Superior temporal gyrus (tissue), 1 donor: ENCODE data around the gene RNF114.
"Not testable (repeated sequence)": the region's sequence is repeated elsewhere in the genome, so short reads cannot be mapped to it uniquely, and the experiment has no call there.

Experiments used
- DNase-seq: peaks from one replicate; pipeline ENCODE4 v3.0.0-alpha.2; 2016; ENCODE audit errors: extremely low spot score

Gene RNF114

GRCh38 chr20:49964964-49965780, 29.0 kb downstream of the RNF114 start:
- DNase-seq = no peak

GRCh38 chr20:49965781-49966305, 29.6 kb downstream of the RNF114 start:
- no peak for DNase-seq

DNA sequence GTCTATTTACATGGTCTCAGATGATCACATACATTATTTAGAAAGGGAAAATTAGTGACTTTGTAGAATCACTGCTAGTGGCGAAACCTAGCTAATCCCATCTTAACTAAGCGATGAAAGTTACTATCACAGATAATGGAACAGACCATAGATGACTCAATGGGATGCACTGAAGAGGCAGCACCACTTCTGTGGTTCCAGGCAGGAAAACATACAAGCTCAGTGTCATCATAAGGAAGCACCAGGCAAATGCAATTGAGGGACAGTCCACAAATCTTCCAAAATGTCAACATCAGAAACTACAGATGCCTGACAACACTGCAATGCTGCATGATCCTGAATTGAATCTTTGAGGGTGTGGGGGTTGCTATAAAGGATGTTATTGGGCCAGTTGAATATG, 30.7 kb downstream of the RNF114 start:
- no peak for DNase-seq

DNA sequence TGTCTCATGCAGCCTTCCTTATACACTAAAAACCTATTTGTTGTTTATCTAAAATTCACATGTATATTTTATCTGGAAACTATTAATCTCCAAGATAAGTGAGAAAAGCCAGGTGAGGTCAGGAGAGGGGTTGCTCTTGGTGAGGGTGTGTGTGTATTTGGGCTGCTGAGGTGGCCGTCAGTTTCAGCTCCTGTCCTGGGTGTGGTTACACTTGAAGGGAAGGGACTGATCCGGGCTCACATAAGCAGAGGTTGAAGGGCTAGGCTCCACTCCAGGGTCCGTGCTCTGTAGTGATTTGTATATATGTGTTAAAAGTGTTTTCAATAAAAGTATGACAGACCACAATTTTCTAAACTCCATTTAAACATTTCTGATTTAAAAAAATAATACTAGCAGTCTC, 33.0 kb downstream of the RNF114 start:
- DNase-seq = no peak

GRCh38 chr20:49969946-49970345, 33.7 kb downstream of the RNF114 start:
- DNase-seq = no peak

DNA sequence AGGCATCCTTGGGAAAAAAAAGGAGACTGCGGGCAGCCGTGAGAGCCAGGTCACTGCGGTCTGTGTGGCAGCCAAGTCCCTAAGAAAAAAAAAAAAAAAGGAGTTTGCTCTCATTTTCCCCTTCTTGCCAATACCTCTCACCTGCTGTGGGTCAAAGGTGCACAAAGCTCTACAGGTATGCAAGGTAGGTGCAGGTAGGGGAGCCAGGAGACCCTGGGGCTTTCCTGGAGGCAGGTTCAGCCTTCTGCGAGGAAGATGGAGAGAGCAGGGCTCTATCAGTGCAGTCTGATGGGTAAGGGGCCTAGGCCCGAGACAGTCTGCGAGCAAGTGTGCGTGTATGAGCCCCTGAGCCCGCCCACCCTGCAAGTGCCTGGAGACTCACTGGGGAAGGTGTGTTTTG, 34.3 kb downstream of the RNF114 start:
- DNase-seq = no peak

- DNase-seq = no peak
Observed at GRCh38 chr20:49973981-49974380, 37.8 kb downstream of the RNF114 start.

- DNase-seq = peak; percentile 6
Observed at GRCh38 chr20:49976542-49976941, 40.3 kb downstream of the RNF114 start.

DNA sequence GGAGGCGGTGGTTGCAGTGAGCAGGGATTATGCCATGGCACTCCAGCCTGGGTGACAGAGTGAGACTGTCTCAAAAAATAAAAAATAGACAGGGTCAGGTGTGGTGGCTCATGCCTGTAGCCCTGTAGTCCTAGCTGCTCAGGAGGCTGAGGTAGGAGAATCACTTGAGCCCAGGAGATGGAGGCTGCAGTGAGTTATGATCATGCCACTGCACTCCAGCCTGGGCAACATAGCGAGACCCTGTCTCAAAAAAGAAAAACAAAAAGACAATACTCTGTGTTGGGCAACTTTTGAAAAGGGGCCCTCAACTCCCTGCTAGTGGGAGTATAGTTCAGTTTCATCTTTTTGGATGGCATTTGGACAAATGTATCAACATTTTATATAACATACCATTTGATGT, 41.5 kb downstream of the RNF114 start:
- DNase-seq = not testable (repeated sequence)

- no peak for DNase-seq
Observed at GRCh38 chr20:49978685-49979029, 42.5 kb downstream of the RNF114 start.

DNA sequence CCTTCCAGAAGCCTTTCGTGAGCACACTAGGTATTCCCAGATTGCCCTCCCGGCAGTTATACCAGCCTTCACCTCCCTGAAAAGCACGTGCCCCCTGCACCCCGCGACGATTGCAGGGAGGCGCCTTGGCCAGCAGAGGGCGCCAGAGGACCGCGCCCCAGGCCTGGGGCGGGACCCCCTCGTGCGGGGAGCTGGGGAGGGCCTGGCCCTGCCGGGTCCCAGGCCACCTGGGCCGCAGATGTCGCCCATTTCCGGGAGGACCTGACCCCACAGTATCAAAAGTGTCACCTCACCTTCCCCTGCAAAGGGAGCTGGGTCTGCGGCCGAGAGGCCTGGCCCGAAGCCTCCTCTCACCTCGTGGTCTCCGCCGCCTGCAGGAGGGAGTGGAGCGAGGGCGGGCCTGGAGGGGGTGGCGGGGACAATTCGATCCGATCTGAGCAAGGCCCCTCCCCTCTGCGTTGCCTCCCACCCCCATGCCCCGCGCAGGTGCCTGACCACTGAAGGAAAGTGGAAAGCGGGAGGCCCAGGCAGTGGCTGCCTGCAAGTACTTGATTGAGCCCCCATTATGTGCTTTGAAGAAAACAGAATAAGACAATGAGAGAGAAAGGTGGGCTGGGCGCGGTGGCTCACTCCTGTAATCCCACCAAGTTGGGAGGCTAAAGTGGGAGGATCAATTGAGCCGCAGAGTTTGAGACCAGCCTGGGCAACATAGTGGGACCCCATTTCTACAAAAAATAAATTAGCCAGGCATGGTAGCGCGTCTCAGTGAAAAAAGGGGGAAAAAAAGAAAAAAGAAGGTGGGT, 43.0 kb downstream of the RNF114 start:
- peak; percentile 75 for DNase-seq

DNA sequence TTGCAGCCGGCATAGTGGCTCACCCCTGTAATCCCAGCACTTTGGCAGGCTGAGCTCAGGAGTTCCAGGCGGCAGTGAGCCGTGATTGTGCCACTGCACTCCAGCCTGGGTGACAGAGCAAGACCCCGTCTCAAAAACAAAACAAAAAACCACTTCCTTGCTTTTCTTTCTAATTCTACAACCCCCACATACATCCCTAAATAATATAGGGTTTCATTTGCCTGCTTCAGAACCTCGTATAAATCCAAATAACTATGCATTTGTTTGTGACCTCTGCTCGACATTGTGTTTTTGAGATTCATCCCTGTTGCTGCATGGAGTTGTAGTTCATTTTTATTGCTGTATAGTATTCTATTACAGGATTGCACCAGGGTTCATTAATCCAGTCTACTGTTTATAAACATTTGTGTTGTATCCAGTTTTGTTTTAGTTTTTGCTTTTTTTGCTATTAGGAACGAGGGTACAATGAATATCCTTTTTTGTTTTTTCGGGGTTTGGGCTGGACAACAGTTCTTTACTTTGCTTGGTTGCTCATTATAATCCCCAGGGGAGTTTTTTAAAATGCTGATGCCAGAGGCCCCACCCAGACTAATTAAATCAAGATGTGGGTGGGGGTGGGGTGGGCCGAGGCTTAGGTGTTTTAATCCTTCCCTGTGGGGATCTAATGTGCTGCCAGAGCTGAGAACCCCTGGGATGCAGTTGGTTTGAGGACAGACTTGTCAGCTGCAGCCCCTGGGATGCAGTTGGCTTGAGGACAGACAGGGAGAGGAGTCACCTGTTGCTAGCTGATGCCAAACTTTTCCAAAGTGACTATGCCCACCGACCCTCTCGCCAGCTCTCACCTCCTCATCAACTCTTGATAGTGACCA, 44.2 kb downstream of the RNF114 start:
- DNase-seq = no peak

DNA sequence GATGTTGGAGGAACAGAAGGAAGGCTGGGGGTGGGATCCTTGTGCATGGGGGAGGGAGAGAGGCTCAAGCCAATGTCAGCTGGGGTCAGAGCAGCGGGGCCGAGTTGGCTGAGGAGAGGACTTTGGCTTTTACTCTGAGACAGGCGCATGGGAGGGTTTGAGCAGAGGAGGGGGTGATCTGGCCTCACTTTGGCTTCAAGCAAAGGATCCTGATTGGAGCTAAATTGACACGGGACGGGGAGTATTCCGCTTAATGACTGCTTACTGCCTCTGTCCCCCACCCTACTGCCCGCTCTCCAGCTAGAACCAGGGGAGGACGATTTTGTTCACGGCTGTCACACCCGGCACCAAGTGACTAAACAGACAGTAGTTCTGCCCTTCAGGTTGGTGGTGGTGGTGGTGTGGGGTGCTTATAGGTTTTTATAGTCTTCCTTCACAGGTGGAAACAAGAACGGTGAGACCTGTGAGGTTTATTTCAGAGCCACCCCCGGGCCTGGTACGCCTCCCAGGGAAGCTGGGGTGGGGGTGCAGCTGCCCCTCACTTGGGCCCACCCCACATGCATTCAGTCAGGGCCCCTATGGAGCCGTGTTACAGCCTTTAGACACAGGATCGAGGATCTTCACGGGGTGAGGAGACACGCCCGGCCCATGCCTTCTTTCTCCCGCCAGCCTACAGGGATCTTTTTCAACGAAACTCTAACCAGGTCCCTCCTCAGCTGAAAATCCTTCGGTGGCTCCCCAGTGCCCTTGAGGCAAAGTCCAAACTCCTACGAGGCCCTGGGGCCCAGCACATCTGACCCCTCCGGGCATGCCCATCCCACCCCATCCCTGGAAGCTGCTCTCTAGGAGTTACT, 45.2 kb downstream of the RNF114 start:
- no peak for DNase-seq

DNA sequence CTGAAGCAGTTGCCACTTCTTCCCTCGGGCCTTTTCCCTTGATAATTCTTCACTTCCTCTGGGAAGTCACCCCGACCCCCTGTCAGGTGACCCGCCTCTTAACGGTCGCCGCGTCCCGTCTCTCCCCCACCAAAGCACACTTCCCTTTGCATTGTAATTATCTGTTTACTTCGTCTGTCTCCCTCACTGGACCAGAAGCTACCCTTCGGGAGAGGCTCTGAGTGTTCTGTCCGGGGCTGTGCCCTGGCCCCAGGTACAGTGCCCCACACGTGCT, 45.8 kb downstream of the RNF114 start:
- DNase-seq = no peak

DNA sequence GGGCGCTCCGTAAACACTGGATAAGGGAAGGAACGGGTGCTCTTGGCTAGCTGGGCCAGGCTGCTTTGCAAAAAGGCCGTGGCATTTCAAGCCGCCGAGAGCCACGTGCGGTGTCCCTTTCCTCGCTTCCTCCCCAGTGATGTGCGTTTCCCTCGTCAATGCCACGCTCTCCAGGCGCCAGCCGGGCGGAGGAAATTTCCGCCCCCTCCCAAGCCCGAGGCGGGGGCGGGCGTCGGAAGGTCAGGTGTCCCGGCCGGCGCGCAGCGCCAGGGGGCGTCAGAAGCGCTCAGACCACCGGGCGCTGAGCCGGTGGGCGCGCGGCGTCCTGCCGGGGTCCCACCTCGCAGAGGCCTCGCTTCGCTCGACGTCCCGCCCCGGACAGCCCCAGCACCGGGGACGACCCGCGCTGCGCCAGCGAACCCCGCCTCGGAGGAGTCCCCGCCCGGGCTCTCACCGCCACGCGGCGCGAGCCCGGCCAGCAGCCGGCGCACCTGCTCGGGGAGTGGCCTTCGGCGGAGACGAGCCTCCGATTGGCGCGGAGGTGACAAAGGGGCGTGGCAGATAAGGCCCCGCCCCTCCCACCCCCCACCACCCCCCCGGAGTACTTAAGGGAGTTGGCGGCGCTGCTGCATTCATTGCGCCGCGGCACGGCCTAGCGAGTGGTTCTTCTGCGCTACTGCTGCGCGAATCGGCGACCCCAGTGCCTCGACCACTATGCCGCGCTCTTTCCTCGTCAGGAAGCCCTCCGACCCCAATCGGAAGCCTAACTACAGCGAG, 46.3 kb downstream of the RNF114 start, which contains the start of gene SNAI1:
Gene SNAI1, plus strand, starts transcription at position 635 of the 777 bp plus-strand sequence. Its CDS starts 80 bp downstream, at position 715.
- peak; percentile 80 for DNase-seq

- DNase-seq = no peak
Observed at GRCh38 chr20:49983123-49983847, 47.1 kb downstream of the RNF114 start.

- no peak for DNase-seq
Observed at GRCh38 chr20:49983848-49984408, 47.7 kb downstream of the RNF114 start.

GRCh38 chr20:49984426-49985153, 48.4 kb downstream of the RNF114 start:
- no peak for DNase-seq

DNA sequence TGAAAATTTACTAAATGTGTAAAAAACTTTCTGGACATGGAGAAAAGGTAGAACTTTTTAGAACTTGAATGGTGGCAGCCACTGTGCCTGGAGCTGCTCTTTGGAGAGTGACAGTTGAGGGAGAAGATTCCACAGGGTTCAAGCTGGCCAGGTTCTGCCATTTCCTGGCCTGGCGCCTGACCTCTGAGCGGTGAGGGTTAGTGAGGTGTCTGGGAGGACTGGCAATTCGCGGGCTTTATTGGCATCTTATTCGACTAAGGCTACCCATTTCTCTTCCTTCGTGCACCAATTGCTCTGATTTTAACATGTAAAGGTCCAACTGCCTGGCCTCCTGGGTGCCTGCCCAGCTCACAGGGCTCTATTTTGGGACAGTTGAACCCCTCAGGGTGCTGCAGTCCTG, 49.0 kb downstream of the RNF114 start:
- no peak for DNase-seq
